ENCODE measurements around the gene FRMD3.

The FRMD3 gene

DNA sequence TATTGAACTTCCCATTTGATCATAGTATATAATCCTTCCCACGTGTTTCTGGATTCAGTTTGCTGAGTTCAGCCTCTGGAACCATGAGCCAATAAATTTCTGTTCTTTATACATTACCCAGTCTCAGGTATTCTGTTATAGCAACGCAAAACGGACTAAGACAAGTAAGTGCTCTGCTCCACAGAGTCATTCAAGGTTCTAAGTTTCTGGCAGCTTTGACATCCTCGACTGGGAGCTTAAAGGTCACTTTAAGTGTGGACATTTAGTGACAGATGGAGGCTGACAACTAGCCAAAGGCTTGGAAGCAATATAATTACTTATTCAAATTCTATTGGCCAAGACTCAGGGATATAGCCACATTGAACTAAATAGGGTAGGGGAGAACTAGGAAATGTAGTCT lies 297.5 kb downstream of the FRMD3 start:
- in situ Hi-C loops (cut with HindIII; ENCODE audit: low sequenced_read_pairs) = no loop called here
- no peak for TF ChIP-seq CTCF (IDR thresholded peaks at IDR 0.05; ENCODE audit: low read depth, low read length, missing control alignments)
- no peak overlapping the region for H3K4me3 ChIP-seq (ENCODE audit: low read depth, low read length)
- no peak for DNase-seq (ENCODE audit: low read depth)

- no peak for TF ChIP-seq CTCF (IDR thresholded peaks at IDR 0.05; ENCODE audit: low read depth, low read length, missing control alignments)
- H3K4me3 ChIP-seq (ENCODE audit: low read depth, low read length) = no peak overlapping the region
- peak; percentile 36 for DNase-seq (ENCODE audit: low read depth)
- in situ Hi-C loops (cut with HindIII; ENCODE audit: low sequenced_read_pairs) = no loop called here
These were observed 298.5 kb downstream of the FRMD3 start for GRCh38 chr9:83239747-83240146.

DNA sequence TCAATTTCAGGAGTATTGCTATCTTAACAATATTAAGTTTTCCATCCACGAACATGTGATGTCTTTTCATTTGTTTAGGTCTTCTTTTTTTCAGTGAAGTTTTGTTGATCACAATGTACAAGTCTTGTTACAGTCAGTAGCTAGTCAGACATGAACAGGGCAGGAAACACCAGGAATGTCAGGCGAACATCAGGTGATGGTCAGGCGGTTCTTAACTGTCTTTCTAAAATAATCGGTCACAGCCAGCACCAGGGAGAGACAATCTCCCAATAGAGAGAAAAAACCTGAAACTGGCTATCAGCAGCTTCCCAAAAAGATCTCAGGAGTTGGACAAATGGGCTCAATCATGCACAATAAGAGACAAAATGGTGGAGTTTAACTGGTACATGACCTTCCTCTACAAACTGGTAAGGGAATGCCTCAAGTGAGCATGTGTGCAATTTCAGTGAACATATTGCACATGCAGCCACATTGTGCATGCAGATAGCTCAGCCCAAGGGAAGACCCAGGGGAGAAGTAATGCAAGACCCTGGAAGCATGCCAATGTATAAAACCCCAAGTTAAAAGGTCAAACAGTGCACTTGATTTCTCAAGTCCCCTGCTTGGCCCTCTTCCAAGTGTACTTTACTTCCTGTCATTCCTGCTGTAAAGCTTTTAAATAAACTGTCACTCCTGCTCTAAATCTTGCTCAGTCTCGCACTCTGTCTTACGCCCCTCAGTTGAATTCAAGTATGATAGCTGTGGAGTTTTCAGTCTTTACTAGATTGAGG lies 299.1 kb downstream of the FRMD3 start:
- no peak for DNase-seq (ENCODE audit: low read depth)
- H3K4me3 ChIP-seq (ENCODE audit: low read depth, low read length) = no peak overlapping the region
- in situ Hi-C loops (cut with HindIII; ENCODE audit: low sequenced_read_pairs) = no loop called here
- TF ChIP-seq CTCF (IDR thresholded peaks at IDR 0.05; ENCODE audit: low read depth, low read length, missing control alignments) = no peak

GRCh38 chr9:83236029-83236696 lies 302.0 kb downstream of the FRMD3 start:
- no peak for TF ChIP-seq CTCF (IDR thresholded peaks at IDR 0.05; ENCODE audit: low read depth, low read length, missing control alignments)
- in situ Hi-C loops (cut with HindIII; ENCODE audit: low sequenced_read_pairs) = no loop called here
- DNase-seq (ENCODE audit: low read depth) = no peak
- H3K4me3 ChIP-seq (ENCODE audit: low read depth, low read length) = no peak overlapping the region

GRCh38 chr9:83235526-83235925 lies 302.7 kb downstream of the FRMD3 start:
- TF ChIP-seq CTCF (IDR thresholded peaks at IDR 0.05; ENCODE audit: low read depth, low read length, missing control alignments) = no peak
- in situ Hi-C loops (cut with HindIII; ENCODE audit: low sequenced_read_pairs) = no loop called here
- no peak for DNase-seq (ENCODE audit: low read depth)
- no peak overlapping the region for H3K4me3 ChIP-seq (ENCODE audit: low read depth, low read length)

GRCh38 chr9:83234541-83234940 lies 303.7 kb downstream of the FRMD3 start:
- no peak for DNase-seq (ENCODE audit: low read depth)
- in situ Hi-C loops (cut with HindIII; ENCODE audit: low sequenced_read_pairs) = no loop called here
- H3K4me3 ChIP-seq (ENCODE audit: low read depth, low read length) = no peak overlapping the region
- no peak for TF ChIP-seq CTCF (IDR thresholded peaks at IDR 0.05; ENCODE audit: low read depth, low read length, missing control alignments)
